KMS-11 (cell line): ENCODE measurements around the gene LRRC73.
"Not testable (repeated sequence)": the region's sequence is repeated elsewhere in the genome, so short reads cannot be mapped to it uniquely, and the experiment has no call there.

ENCODE experiments used
- H2AFZ ChIP-seq: fragments of 200-600 bp; sonication (generic); 2 replicates; pipeline ENCODE4 v1.6.1; 2016; ENCODE audit warnings: antibody characterized with exemption, mixed run types, low read depth
- H3K27ac ChIP-seq: fragments of 200-600 bp; sonication (generic); 2 replicates; pipeline ENCODE4 v1.6.1; 2016; ENCODE audit warnings: mild to moderate bottlenecking, mixed run types
- H3K27me3 ChIP-seq: fragments of 200-600 bp; sonication (generic); 2 replicates; pipeline ENCODE4 v1.6.1; 2017; ENCODE audit warnings: mild to moderate bottlenecking, low read depth, mixed run types, moderate library complexity; ENCODE audit not compliant: insufficient read depth
- H3K36me3 ChIP-seq: fragments of 200-600 bp; sonication (generic); 2 replicates; pipeline ENCODE4 v1.6.1; 2017; ENCODE audit warnings: mild to moderate bottlenecking, mixed run types; ENCODE audit not compliant: insufficient read depth
- H3K4me1 ChIP-seq: fragments of 200-600 bp; sonication (generic); 2 replicates; pipeline ENCODE4 v1.6.1; 2016; ENCODE audit warnings: mild to moderate bottlenecking, low read depth, mixed run types; ENCODE audit not compliant: poor library complexity, severe bottlenecking
- H3K4me2 ChIP-seq: fragments of 200-600 bp; sonication (generic); 2 replicates; pipeline ENCODE4 v1.7.0; 2016; ENCODE audit warnings: mild to moderate bottlenecking, mixed run types
- H3K4me3 ChIP-seq: fragments of 200-600 bp; sonication (generic); IDR thresholded peaks from 2 replicates; pipeline ENCODE4 v1.6.1; 2017; ENCODE audit warnings: low read depth, low read length, mixed read lengths; ENCODE audit not compliant: insufficient read depth
- H3K79me2 ChIP-seq: fragments of 200-600 bp; sonication (generic); 2 replicates; pipeline ENCODE4 v1.6.1; 2016; ENCODE audit warnings: low read depth, mixed run types; ENCODE audit not compliant: insufficient read depth
- H3K9ac ChIP-seq: fragments of 200-600 bp; sonication (generic); 2 replicates; pipeline ENCODE4 v1.6.1; 2016; ENCODE audit warnings: mild to moderate bottlenecking, mixed run types
- H4K20me1 ChIP-seq: fragments of 200-600 bp; sonication (generic); 2 replicates; pipeline ENCODE4 v1.6.1; 2016; ENCODE audit warnings: mild to moderate bottlenecking, mixed run types; ENCODE audit not compliant: insufficient read depth
- TF ChIP-seq, protein P1 (sequence below): fragments of 200-600 bp; sonication (generic); conservative IDR thresholded peaks from 2 replicates; pipeline ENCODE4 v1.6.1; 2017; ENCODE audit warnings: low read depth, mild to moderate bottlenecking, antibody characterized with exemption, low read length, moderate library complexity, mixed read lengths

LRRC73 gene

DNA sequence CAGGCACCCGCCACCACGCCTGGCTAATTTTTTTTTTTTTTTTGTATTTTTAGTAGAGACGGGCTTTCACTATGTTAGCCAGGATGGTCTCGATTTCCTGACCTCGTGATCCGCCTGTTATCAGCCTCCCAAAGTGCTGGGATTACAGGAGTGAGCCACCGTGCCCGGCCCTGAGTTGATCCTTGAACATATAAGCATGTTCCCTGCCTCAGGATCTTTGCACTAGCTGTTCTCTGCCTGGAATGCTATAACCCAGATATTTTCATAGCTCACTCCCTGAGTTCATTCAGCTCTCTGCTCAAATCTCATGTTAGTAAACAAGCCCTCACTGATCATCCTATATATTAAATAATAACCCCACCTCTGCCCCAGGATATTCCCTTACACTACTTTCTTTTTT is 45.8 kb downstream of the LRRC73 start:
- no peak overlapping the region for H3K4me2 ChIP-seq
- no peaks in the 10 kb centered on the region for H3K79me2 ChIP-seq

DNA sequence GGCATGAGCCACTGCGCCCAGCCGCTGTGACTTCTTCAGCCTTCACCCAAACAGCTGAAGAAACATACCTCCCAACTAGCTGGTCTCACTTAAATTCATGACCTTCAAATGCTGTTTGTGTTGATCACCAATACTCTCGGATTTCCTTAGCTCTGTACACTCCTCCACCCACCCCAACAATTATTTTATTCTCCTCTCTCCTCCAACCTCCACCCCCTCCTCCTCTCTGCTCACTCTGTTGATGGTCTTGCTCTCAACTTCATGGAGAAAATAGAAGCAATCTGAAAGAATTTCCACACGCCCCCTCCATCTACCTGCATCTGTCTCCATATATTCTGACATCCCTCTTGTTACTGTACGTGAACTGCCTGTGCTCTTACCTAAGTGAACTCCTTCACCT is 48.2 kb downstream of the LRRC73 start:
- TF ChIP-seq, protein P1, sequence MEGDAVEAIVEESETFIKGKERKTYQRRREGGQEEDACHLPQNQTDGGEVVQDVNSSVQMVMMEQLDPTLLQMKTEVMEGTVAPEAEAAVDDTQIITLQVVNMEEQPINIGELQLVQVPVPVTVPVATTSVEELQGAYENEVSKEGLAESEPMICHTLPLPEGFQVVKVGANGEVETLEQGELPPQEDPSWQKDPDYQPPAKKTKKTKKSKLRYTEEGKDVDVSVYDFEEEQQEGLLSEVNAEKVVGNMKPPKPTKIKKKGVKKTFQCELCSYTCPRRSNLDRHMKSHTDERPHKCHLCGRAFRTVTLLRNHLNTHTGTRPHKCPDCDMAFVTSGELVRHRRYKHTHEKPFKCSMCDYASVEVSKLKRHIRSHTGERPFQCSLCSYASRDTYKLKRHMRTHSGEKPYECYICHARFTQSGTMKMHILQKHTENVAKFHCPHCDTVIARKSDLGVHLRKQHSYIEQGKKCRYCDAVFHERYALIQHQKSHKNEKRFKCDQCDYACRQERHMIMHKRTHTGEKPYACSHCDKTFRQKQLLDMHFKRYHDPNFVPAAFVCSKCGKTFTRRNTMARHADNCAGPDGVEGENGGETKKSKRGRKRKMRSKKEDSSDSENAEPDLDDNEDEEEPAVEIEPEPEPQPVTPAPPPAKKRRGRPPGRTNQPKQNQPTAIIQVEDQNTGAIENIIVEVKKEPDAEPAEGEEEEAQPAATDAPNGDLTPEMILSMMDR, result no peak
- H3K4me3 ChIP-seq, result no peak overlapping the region
- no peaks in the 10 kb centered on the region for H3K36me3 ChIP-seq
- H3K4me2 ChIP-seq, result no peak overlapping the region
- no peaks in the 10 kb centered on the region for H4K20me1 ChIP-seq
- H2AFZ ChIP-seq, result no peak overlapping the region
- H3K27ac ChIP-seq, result no peak overlapping the region
- H3K4me1 ChIP-seq, result no peaks in the 10 kb centered on the region
- H3K27me3 ChIP-seq, result peaks cover 1% of the 10 kb centered on the region; the same call in 1 of the 2 replicates
- H3K79me2 ChIP-seq, result no peaks in the 10 kb centered on the region
- H3K9ac ChIP-seq, result no peak overlapping the region

More for the DNA sequence above, 45.8 kb downstream of the LRRC73 start:
- H3K36me3 ChIP-seq, result no peaks in the 10 kb centered on the region
- H3K27me3 ChIP-seq, result no peaks in the 10 kb centered on the region; the same call in 1 of the 2 replicates
- no peaks in the 10 kb centered on the region for H3K4me1 ChIP-seq
- H3K4me3 ChIP-seq, result no peak overlapping the region
- H2AFZ ChIP-seq, result no peak overlapping the region
- H3K27ac ChIP-seq, result no peak overlapping the region
- no peak overlapping the region for H3K9ac ChIP-seq
- TF ChIP-seq, protein P1, result no peak
- H4K20me1 ChIP-seq, result no peaks in the 10 kb centered on the region

DNA sequence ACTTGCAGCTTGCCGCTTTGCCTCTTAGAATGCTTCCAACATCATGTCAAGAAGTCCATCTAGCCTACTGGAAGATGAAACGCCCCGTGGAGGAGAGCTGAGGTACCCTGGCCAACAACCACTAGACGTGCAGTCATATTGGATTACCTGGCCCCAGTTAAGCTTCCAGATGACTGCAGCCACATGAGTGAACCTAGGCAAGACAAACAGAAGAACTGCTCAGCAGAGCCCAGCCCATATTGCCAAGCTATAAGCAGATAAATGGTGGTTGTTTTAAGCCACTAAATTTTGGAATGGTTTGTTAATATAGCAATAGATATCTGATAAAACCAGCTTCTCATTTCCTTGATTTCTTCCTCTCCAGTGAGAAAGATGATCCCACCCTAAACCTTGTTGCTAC is 50.1 kb downstream of the LRRC73 start:
- H3K36me3 ChIP-seq, result no peaks in the 10 kb centered on the region
- no peak overlapping the region for H3K4me2 ChIP-seq
- H4K20me1 ChIP-seq, result no peaks in the 10 kb centered on the region
- H3K27me3 ChIP-seq, result peaks cover 15% of the 10 kb centered on the region
- no peak overlapping the region for H3K9ac ChIP-seq
- H3K4me3 ChIP-seq, result no peak overlapping the region
- TF ChIP-seq, protein P1, result no peak
- H3K27ac ChIP-seq, result no peak overlapping the region
- no peaks in the 10 kb centered on the region for H3K79me2 ChIP-seq
- H3K4me1 ChIP-seq, result peaks cover 6% of the 10 kb centered on the region
- H2AFZ ChIP-seq, result no peak overlapping the region

DNA sequence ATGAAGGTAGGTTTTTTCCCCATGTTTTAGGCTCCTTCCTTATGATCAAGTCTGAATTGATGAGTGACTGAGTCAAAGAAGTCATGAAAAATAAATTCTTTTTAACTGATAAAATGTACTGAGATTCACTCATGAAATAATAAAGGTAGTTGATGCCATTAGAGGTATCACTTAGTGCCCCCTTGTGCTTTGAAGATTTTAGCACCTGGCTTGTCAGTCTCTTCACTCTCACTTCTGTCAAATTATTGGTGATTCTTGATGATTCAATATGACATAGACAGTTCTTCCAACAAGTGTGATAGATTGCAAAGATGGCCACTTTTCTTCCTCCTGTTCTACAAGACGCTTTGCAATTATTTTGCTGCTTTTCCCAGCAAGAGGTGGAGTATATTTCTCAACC is 50.6 kb downstream of the LRRC73 start:
- no peak overlapping the region for H2AFZ ChIP-seq
- TF ChIP-seq, protein P1, result no peak
- H3K9ac ChIP-seq, result no peak overlapping the region
- H3K4me3 ChIP-seq, result no peak overlapping the region
- H3K4me1 ChIP-seq, result peaks cover 10% of the 10 kb centered on the region
- no peaks in the 10 kb centered on the region for H3K79me2 ChIP-seq
- H4K20me1 ChIP-seq, result no peaks in the 10 kb centered on the region
- no peaks in the 10 kb centered on the region for H3K36me3 ChIP-seq
- peaks cover 20% of the 10 kb centered on the region for H3K27me3 ChIP-seq
- H3K27ac ChIP-seq, result no peak overlapping the region
- H3K4me2 ChIP-seq, result no peak overlapping the region

DNA sequence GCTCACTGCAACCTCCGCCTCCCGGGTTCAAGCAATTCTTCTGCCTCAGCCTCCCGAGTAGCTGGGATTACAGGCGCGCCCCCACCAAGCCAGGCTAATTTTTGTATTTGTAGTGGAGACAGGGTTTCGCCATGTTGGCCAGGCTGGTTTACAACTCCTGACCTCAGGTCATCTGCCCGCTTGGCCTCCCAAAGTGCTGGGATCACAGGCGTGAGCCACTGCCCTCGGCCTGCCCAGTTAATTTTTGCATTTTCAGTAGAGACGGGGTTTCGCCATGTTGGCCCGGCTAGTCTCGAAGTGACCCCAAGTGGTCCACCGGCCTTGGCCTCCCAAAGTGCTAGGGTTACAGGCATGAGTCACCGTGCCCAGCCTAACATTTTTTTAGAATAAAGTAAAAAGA is 52.0 kb downstream of the LRRC73 start:
- H2AFZ ChIP-seq, H4K20me1 ChIP-seq, H3K79me2 ChIP-seq, H3K27ac ChIP-seq, H3K4me3 ChIP-seq, H3K36me3 ChIP-seq, H3K9ac ChIP-seq, H3K4me2 ChIP-seq, H3K4me1 ChIP-seq: not testable (repeated sequence)
- peaks cover 21% of the 10 kb centered on the region for H3K27me3 ChIP-seq
